ENCODE measurements around the gene ARSA. TPM values are rescaled to one million over a fixed set of nuclear protein-coding genes. Genes with fewer than 3 reads are reported as not detected.
"Not testable (repeated sequence)": the region's sequence is repeated elsewhere in the genome, so short reads cannot be mapped to it uniquely, and the experiment has no call there.

Gene ARSA
- total and polyA plus RNA-seq, 2 donors: 10.7 to 63.3 TPM

DNA sequence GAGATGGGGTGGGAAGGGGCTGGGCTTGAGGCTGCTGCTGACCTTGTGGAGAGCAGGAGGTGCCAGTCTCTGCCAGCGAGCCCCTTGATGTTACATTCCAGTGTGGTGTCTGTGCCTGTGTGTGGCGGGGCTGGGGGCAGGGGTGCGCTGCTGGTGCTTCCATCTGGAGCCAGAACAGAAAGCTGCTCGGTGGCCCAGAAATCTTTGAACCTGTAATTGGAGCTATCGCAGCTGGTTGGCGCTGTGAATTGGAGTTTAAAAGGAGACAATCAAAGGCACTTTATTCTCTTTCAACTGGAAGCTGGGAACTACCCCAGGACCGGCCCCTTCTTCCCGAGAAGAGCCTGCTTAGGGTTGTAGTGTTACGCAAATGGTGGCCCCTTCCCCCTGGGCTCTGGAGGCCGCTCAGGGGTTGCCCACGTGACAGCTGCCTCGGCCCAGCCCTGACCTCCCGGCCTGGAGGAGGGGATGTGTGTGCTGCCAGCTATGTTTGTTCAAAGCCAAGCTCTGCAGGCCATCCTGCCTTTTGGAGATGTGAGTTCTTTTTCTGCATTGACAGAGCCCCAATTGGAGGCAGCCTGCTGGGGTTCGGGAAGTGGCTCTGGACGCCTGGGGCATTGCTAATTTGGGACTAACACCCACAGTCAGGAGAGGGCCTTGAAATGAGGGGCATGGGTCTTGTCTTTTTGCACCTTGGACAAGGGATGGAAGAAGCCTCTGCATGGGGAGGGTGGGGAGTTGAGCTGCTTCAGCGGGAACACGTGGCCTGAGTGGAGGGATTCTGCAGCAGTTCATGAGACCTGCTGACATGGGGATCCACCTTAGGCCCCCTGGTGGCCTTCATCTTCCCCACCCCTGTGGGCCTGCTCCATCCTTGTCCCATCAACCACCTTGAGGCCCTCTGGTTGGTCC, 14.0 kb upstream of the ARSA start:
- 52% methylated on average over 17 of the region's 17 CpGs for WGBS
- DNase-seq (ENCODE audit: low read depth in 6 of 9, low spot score in 9 of 9): no peak
- H3K27ac ChIP-seq (ENCODE audit: low read depth in 1 of 2, low read length in 1 of 2): no peak overlapping the region

DNA sequence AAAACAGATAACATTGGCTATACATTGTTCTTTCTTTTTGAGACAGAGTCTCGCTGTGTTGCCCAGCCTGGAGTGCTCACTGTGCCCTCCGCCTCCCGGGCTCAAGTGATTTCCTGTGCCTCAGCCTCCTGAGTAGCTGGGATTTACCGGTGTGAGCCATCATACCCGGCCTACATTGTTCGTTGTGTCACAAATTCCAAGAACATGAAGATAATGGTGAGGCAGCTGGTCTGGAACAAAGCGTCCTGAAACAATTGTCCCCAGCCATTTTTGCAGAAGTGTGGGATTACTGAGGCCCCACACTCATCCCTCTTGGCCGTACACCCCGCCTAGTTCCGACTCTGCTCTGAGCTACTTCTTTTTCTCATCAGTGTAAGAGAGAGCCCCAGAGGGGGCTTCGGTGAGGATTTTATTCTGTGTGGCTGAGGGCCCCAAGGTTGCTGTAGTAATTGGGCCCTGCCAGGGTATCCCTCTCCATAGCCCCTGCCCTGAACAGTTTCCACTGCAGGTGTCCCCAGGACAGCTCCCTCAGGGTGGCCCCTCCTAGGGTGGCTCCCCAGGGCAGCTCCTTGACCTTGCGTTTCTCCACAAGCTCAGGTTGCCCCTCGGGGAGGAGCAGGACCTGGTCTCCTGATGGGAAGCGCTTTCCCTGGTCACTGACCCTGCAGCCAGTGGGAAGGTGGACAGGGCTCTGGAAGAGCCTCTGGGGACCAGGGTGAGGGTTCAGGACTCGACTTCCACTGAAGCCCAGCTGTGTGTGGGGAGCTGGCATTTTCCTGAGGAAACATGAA, 13.1 kb upstream of the ARSA start:
- peaks cover 3 to 14% of the 10 kb centered on the region in 2 donors for H3K27me3 ChIP-seq (ENCODE audit: control insufficient read depth in 2 of 2, insufficient read depth in 1 of 2, low read length in 1 of 2)
- WGBS: 92% methylated on average over 15 of the region's 15 CpGs
- H3K27ac ChIP-seq (ENCODE audit: low read depth in 1 of 2, low read length in 1 of 2): no peak overlapping the region
- no peak overlapping the region for H3K4me3 ChIP-seq (ENCODE audit: low read length in 2 of 2)
- DNase-seq (ENCODE audit: low read depth in 6 of 9, low spot score in 9 of 9): no peak
- H3K9me3 ChIP-seq (ENCODE audit: control insufficient read depth in 2 of 2, insufficient read depth in 1 of 2, low read length in 1 of 2): no peaks in the 10 kb centered on the region
- no peaks in the 10 kb centered on the region for H3K36me3 ChIP-seq (ENCODE audit: control insufficient read depth in 2 of 2, insufficient read depth in 2 of 2, low read length in 1 of 2)
- no peaks in the 10 kb centered on the region for H3K4me1 ChIP-seq (ENCODE audit: control insufficient read depth in 2 of 2, insufficient read depth in 2 of 2, low read length in 2 of 2)

More for the DNA sequence above, 14.0 kb upstream of the ARSA start:
- Histone ChIP-seq H3K27me3 (ENCODE audit: control insufficient read depth in 2 of 2, insufficient read depth in 1 of 2, low read length in 1 of 2) (peaks cover 3 to 14% of the 10 kb centered on the region in 2 donors), H3K4me1 (ENCODE audit: control insufficient read depth in 2 of 2, insufficient read depth in 2 of 2, low read length in 2 of 2) (no peaks in the 10 kb centered on the region), H3K9me3 (ENCODE audit: control insufficient read depth in 2 of 2, insufficient read depth in 1 of 2, low read length in 1 of 2) (no peaks in the 10 kb centered on the region), H3K36me3 (ENCODE audit: control insufficient read depth in 2 of 2, insufficient read depth in 2 of 2, low read length in 1 of 2) (no peaks in the 10 kb centered on the region), H3K4me3 (ENCODE audit: low read length in 2 of 2) (no peak overlapping the region)

DNA sequence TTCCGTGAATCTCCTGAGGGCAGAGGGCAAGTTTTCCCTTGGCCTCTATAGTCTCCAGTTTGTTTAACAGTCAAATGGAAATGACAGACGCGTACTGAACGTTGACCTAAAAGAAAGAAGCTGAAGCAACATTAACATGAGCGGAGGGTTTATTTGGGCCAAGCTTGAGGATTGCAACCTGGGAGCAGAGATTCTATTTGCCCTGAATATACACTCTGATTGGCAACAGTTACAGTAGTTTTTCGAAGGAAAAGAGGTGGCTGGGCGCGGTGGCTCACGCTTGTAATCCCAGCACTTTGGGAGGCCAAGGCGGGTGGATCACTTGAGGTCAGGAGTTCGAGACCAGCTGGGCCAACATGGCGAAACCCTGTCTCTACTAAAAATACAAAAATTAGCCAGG, 12.3 kb upstream of the ARSA start:
- 99% methylated on average over 12 of the region's 12 CpGs for WGBS
- peaks cover 3 to 14% of the 10 kb centered on the region in 2 donors for H3K27me3 ChIP-seq (ENCODE audit: control insufficient read depth in 2 of 2, insufficient read depth in 1 of 2, low read length in 1 of 2)
- H3K4me1 ChIP-seq (ENCODE audit: control insufficient read depth in 2 of 2, insufficient read depth in 2 of 2, low read length in 2 of 2); H3K9me3 ChIP-seq (ENCODE audit: control insufficient read depth in 2 of 2, insufficient read depth in 1 of 2, low read length in 1 of 2); H3K4me3 ChIP-seq (ENCODE audit: low read length in 2 of 2); H3K27ac ChIP-seq (ENCODE audit: low read depth in 1 of 2, low read length in 1 of 2); DNase-seq (ENCODE audit: low read depth in 6 of 9, low spot score in 9 of 9); H3K36me3 ChIP-seq (ENCODE audit: control insufficient read depth in 2 of 2, insufficient read depth in 2 of 2, low read length in 1 of 2): not testable (repeated sequence)

DNA sequence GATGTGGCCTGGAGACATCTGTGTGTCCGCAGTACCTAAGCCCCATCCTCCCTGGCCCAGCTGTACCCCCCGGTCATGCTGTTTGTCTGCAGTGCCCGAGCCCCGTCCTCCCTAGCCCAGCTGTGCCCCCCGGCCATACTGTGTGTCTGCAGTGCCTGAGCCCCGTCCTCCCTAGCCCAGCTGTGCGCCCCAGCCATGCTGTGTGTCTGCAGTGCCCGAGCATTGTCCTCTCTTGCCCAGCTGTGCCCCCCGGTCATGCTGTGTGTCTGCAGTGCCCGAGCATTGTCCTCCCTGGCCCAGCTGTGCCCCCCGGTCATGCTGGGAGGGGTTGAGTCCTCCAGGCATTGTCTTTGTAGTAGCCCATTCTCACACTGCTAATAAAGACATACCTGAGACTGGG, 7.6 kb upstream of the ARSA start:
- no peak overlapping the region for H3K4me3 ChIP-seq (ENCODE audit: low read length in 2 of 2)
- no peaks in the 10 kb centered on the region for H3K27me3 ChIP-seq (ENCODE audit: control insufficient read depth in 2 of 2, insufficient read depth in 1 of 2, low read length in 1 of 2)
- H3K36me3 ChIP-seq (ENCODE audit: control insufficient read depth in 2 of 2, insufficient read depth in 2 of 2, low read length in 1 of 2): no peaks in the 10 kb centered on the region
- no peaks in the 10 kb centered on the region for H3K9me3 ChIP-seq (ENCODE audit: control insufficient read depth in 2 of 2, insufficient read depth in 1 of 2, low read length in 1 of 2)
- H3K27ac ChIP-seq (ENCODE audit: low read depth in 1 of 2, low read length in 1 of 2): no peak overlapping the region
- no peaks in the 10 kb centered on the region for H3K4me1 ChIP-seq (ENCODE audit: control insufficient read depth in 2 of 2, insufficient read depth in 2 of 2, low read length in 2 of 2)
- WGBS: 97% methylated on average over 11 of the region's 11 CpGs
- no peak for DNase-seq (ENCODE audit: low read depth in 6 of 9, low spot score in 9 of 9)

DNA sequence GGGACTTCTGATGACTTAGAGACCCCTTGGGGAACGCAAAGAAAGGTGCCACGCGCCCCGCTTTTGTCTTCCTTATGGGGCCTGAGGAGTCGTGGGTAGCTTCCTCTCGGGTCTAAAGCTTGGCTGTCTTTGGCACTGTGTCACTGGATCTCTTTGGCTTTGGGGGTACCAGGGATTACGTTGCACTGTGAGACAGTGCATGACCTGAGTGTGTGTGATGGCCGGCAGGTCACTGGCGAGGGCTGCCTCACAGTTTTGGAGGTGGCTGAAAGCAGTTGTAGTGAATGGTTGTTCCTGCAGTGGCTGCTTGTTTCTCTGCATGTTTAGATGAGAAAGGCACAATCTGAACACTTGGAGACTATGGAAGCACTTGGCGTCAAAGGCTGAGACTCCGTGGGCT, 5.8 kb upstream of the ARSA start:
- no peak for DNase-seq (ENCODE audit: low read depth in 6 of 9, low spot score in 9 of 9)
- Histone ChIP-seq H3K36me3 (ENCODE audit: control insufficient read depth in 2 of 2, insufficient read depth in 2 of 2, low read length in 1 of 2) (no peaks in the 10 kb centered on the region), H3K27ac (ENCODE audit: low read depth in 1 of 2, low read length in 1 of 2) (no peak overlapping the region), H3K4me1 (ENCODE audit: control insufficient read depth in 2 of 2, insufficient read depth in 2 of 2, low read length in 2 of 2) (peaks cover 3% of the 10 kb centered on the region in 2 donors), H3K4me3 (ENCODE audit: low read length in 2 of 2) (no peak overlapping the region), H3K27me3 (ENCODE audit: control insufficient read depth in 2 of 2, insufficient read depth in 1 of 2, low read length in 1 of 2) (no peaks in the 10 kb centered on the region), H3K9me3 (ENCODE audit: control insufficient read depth in 2 of 2, insufficient read depth in 1 of 2, low read length in 1 of 2) (no peaks in the 10 kb centered on the region)
- 94% methylated on average over 11 of the region's 11 CpGs for WGBS

DNA sequence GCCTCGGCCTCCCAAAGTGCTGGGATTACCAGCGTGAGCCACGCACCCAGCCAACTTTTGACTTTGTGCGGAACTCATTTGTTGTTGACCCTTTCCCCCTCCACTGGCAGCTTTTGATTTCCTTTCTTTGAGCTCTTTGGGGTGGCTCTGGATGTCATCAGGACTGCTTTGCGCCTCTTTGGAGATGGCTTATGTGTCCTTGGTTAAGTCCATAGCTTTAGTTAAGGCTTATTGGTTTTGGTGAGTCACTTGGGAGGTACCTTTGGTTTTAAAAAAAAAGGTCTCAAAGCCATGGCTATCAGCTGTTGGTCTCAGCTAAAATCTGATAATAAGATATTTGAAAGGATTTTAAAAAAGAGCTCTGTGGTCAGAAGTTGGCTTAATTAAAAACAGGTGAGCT, 5.1 kb upstream of the ARSA start:
- WGBS: 97% methylated on average over 5 of the region's 5 CpGs
- no peak overlapping the region for H3K27ac ChIP-seq (ENCODE audit: low read depth in 1 of 2, low read length in 1 of 2)
- H3K36me3 ChIP-seq (ENCODE audit: control insufficient read depth in 2 of 2, insufficient read depth in 2 of 2, low read length in 1 of 2): no peaks in the 10 kb centered on the region
- H3K27me3 ChIP-seq (ENCODE audit: control insufficient read depth in 2 of 2, insufficient read depth in 1 of 2, low read length in 1 of 2): no peaks in the 10 kb centered on the region
- no peaks in the 10 kb centered on the region for H3K9me3 ChIP-seq (ENCODE audit: control insufficient read depth in 2 of 2, insufficient read depth in 1 of 2, low read length in 1 of 2)
- peaks cover 6 to 9% of the 10 kb centered on the region in 2 donors for H3K4me1 ChIP-seq (ENCODE audit: control insufficient read depth in 2 of 2, insufficient read depth in 2 of 2, low read length in 2 of 2)
- no peak for DNase-seq (ENCODE audit: low read depth in 6 of 9, low spot score in 9 of 9)
- H3K4me3 ChIP-seq (ENCODE audit: low read length in 2 of 2): no peak overlapping the region

DNA sequence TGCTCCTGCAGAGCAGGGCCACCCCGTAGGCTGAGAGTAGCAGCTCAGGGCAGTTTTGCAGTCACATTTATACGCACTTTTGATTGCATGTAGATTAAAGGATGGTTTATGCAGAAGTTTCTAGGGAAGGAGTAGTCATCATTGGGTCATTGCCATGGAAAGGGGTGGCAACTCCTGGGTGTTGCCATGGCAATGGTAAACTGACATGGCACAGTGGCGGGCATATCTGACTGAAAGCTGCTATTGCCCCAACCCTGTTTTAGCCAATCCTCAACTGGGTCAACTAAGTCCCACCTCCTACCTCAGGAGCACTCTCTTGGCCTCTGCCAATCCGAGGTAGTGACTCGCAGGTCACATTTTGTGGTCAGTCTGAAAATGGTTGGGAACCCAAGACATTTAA, 2.4 kb upstream of the ARSA start:
- no peak for DNase-seq (ENCODE audit: low read depth in 6 of 9, low spot score in 9 of 9)
- Histone ChIP-seq H3K4me1 (ENCODE audit: control insufficient read depth in 2 of 2, insufficient read depth in 2 of 2, low read length in 2 of 2) (peaks cover 6 to 17% of the 10 kb centered on the region in 2 donors), H3K9me3 (ENCODE audit: control insufficient read depth in 2 of 2, insufficient read depth in 1 of 2, low read length in 1 of 2) (no peaks in the 10 kb centered on the region), H3K27ac (ENCODE audit: low read depth in 1 of 2, low read length in 1 of 2) (no peak overlapping the region), H3K4me3 (ENCODE audit: low read length in 2 of 2) (no peak overlapping the region), H3K27me3 (ENCODE audit: control insufficient read depth in 2 of 2, insufficient read depth in 1 of 2, low read length in 1 of 2) (no peaks in the 10 kb centered on the region), H3K36me3 (ENCODE audit: control insufficient read depth in 2 of 2, insufficient read depth in 2 of 2, low read length in 1 of 2) (peaks cover 0 to 14% of the 10 kb centered on the region in 2 donors)
- WGBS: 96% methylated on average over 5 of the region's 5 CpGs

DNA sequence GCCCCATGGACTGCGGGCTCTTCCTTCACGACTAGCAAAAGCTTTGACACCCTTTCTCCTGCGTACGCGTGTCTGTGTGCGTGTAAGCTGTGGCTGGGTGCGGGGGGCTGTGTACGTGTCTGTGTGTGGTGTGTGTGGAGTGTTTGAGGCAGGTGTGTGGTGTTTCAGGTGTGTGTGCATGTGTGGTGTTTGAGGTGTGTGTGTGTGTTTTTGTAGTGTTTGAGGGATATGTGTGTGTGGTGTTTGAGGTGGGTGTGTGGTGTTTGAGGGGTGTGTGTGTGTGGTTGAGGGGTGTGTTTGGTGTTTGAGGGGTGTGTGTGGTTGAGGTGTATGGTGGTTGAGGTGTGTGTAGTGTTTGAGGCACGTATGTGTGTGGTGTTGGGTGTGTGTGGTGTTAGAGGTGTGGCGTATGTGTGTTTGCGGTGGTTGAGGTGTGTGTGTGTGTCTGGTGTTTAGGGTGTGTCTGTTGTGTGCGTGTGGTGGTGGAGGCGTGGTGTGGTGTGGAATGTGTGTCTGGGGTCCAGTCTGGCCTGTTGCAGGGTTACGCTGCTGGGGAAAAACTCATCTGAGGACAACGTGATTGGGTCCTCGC, 687 bp upstream of the ARSA start:
- no peaks in the 10 kb centered on the region for H3K27me3 ChIP-seq (ENCODE audit: control insufficient read depth in 2 of 2, insufficient read depth in 1 of 2, low read length in 1 of 2)
- DNase-seq (ENCODE audit: low read depth in 6 of 9, low spot score in 9 of 9): no peak
- H3K4me3 ChIP-seq (ENCODE audit: low read length in 2 of 2): peak overlapping the region; percentile 56 to 87
- peak overlapping the region; percentile 59 to 86 for H3K27ac ChIP-seq (ENCODE audit: low read depth in 1 of 2, low read length in 1 of 2)
- 39% methylated on average over 16 of the region's 16 CpGs for WGBS
- H3K9me3 ChIP-seq (ENCODE audit: control insufficient read depth in 2 of 2, insufficient read depth in 1 of 2, low read length in 1 of 2): no peaks in the 10 kb centered on the region
- H3K36me3 ChIP-seq (ENCODE audit: control insufficient read depth in 2 of 2, insufficient read depth in 2 of 2, low read length in 1 of 2): peaks cover 0 to 19% of the 10 kb centered on the region in 2 donors
- H3K4me1 ChIP-seq (ENCODE audit: control insufficient read depth in 2 of 2, insufficient read depth in 2 of 2, low read length in 2 of 2): peaks cover 6 to 17% of the 10 kb centered on the region in 2 donors
